HG03432 (cell line): ENCODE results near the gene LHX5.

Experiments used
- ATAC-seq: cut with Tn5 transposase; IDR thresholded peaks from one replicate; pipeline ENCODE4 v1.9.1; 2021; ENCODE audit warnings: mild to moderate bottlenecking, moderate library complexity; ENCODE audit not compliant: unreplicated experiment

LHX5 gene

DNA sequence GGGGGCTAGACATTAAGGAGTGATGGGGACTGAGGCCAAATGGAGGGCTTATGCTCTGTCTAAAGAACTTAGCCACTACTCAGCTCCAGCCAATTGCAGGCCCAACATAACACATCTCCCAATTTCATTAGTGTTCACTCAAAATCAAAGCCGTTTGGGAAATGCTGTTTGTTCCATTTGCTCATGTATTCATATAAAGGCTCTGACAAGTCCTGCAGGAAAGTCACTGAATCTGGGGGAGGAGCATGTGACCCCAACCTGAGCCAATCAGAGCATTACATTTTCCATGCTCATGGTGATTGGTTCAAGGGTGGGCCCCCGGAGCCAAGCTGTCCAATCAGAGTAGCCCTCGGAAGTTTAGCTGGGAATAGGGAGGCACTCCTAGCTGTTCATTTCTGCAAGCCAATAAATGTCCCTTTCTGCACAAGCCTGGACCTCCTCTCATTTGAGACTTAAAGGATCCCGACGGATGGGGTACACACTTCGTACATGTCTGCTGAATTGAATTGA, 28.6 kb downstream of the LHX5 start:
- ATAC-seq: no peak

DNA sequence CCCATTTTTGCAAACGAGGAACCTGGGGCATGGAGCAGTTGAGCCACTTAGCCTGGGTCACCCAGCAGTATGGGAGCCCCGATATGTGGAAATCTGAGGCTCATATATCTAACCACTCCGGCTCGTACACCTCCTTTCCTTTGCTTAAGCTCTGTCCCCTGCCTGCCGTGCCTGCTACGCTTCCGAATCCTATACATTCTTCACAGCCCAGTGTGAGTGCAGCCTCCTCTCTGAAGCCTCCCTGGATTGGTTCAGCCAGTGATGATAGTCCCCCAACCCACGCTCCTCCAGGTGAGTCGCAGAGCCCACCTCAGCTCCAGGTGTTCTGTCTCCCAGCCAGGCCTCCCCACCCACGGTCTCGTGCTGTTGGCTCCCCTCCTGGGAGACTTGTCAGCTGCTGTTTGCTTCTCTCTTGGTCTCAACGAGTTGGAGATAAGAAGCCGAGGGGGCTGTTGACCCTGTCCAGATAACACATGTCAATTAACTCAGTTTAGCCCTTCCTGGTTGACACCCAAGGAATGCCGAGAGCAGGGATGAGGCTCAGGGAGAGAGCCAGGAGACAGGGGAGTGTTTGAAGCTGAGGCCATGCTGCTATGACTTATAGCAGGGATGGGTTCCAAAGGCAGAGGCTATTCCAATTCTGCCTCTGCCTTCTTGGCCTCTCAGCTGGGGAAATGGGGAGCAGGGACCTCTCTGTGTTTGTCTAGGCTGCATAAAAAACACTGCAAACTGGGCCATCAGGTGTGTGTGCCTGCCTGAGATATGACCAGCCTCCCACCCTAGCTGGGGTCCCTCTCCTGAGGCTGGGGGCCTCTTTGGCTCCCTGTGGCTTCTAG, 30.5 kb downstream of the LHX5 start:
- ATAC-seq: no peak

- no peak for ATAC-seq
Measured at GRCh38 chr12:113440336-113440735, 31.3 kb downstream of the LHX5 start.

DNA sequence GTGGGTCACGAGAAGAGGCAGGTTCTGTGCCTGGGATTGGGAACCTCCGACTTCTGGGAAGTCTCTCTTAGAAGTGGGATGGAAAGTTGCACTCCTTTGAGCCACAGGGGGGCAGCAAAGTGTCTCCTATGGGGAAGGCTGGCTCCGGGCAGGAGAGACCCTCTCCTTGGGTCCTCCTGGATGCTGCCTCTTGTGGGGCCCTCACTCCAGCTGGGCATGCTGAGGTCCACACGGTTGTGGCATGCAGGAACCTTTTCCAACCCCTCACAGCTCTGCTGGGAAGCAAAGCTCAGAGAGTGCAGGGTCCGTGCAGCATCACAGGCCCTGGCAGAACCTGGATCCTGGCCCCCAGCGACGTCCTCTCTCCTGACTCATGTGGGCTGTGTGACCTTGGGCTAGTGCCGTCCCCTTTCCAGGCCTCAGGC, 32.1 kb downstream of the LHX5 start:
- ATAC-seq: no peak

GRCh38 chr12:113439301-113439597, 32.4 kb downstream of the LHX5 start:
- no peak for ATAC-seq

DNA sequence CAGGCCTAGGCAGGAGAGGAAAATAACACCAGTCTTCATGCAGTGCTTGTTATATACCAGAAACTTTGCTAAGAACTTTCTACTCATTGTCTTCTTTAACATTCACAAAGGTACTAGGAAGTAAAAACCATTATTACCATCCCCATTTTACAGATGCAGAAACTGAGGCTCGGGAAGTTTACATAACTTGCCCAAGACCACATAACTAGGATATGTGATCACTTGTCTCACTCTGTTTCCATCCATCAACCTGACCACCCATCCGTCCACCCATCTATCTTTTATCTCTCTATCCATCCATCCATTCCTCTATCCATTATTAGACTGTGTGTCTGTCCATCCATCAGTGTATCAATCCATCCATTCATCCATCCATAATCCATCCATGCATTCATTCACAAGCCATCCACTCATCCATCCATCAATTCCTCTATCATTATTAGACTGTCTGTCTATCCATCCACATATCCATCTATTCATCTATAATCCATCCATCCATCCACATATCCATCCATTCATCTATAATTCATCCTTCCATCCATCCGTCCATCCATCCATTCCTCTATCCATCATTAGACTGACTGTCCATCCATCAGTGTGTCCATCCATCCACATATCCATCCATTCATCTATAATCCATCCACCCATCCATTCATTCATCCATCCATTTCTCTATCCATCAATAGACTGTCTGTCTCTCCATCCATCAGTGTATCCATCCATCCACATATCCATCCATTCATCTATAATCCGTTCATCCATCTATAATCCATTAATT, 33.0 kb downstream of the LHX5 start:
- no peak for ATAC-seq

DNA sequence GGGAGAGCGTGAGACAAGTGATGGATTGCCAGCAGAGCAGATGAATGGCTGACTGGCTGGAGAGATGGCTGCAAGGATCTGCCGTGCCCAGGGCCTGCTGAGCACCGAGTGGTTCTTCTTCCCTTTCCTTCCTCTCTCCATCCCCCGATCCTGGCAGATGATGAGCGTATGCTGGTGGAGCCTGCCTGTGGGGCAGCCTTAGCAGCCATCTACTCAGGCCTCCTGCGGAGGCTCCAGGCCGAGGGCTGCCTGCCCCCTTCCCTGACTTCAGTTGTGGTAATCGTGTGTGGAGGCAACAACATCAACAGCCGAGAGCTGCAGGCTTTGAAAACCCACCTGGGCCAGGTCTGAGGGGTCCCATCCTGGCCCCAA, 34.0 kb downstream of the LHX5 start:
- no peak for ATAC-seq

GRCh38 chr12:113436993-113437728, 34.5 kb downstream of the LHX5 start:
- no peak for ATAC-seq

DNA sequence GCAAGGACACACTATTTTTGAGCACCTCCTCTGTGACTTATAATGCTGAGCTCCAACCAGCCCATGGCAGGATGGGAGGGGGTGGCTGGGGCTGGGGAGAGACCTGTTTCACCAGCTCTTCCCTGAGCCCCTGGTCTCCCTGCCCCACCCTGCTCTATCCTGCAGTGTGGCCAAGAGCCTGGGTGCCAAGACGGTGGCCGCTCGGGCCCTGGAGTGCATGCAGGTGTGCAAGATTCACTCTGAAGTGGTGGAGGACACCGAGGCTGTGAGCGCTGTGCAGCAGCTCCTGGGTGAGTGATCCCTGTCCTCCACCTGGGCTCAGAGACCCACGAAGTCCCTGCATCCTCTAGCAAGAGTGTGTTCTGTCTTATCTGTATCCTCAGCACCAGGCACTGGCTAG, 35.1 kb downstream of the LHX5 start:
- ATAC-seq: no peak

DNA sequence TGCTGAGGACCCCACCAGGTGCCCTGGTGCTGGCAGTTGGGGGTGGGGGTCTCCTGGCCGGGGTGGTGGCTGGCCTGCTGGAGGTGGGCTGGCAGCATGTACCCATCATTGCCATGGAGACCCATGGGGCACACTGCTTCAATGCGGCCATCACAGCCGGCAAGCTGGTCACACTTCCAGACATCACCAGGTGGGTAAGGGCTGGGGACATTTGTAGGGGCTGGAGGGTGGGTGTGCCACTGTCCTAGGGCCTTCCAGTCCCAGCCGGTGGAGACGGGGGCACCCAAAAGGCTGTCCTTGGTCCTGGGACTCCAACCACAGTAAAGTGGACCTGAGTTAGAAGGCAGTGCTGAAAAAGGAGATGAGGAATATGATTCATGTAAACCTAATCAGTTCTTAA, 36.3 kb downstream of the LHX5 start:
- ATAC-seq: no peak

- no peak for ATAC-seq
Measured at GRCh38 chr12:113432986-113433385, 38.7 kb downstream of the LHX5 start.

DNA sequence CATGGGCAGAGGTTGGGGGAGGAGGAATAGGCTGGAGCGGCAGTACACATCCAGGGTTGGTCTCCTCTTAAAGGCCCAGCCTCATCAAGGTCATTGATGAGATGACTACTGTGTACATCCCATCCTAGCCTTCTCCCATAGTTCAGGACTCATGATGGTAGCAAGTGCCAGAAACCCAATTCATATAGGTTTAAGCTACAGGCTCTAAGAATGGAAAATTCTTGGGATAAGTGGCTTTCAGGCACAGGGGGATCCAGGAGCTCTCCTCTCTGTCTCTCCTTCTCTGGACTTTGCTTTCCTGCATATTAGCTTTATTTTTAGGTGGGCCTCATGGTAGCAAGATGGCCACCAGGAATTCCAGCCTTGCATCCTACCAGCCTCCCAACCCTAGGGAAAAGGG, 43.2 kb downstream of the LHX5 start:
- ATAC-seq: no peak

DNA sequence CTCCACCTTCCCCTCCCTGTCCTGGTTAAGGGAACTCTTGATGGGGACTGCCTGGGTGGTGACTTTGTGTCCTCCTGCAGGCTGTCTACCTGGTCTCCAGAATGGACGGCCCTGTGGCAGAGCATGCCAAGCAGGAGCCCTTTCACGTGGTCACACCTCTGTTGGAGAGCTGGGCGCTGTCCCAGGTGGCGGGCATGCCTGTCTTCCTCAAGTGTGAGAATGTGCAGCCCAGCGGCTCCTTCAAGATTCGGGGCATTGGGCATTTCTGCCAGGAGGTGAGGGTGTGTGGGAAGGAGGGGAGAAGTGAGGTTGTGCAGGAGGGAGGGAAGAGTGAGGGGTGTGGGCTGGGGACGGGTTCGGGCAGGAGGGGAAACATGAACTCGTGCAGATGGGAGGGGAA, 43.8 kb downstream of the LHX5 start:
- no peak for ATAC-seq

- no peak for ATAC-seq
Measured at GRCh38 chr12:113425960-113426453, 45.7 kb downstream of the LHX5 start.

GRCh38 chr12:113424915-113425823, 46.5 kb downstream of the LHX5 start:
- ATAC-seq: no peak

DNA sequence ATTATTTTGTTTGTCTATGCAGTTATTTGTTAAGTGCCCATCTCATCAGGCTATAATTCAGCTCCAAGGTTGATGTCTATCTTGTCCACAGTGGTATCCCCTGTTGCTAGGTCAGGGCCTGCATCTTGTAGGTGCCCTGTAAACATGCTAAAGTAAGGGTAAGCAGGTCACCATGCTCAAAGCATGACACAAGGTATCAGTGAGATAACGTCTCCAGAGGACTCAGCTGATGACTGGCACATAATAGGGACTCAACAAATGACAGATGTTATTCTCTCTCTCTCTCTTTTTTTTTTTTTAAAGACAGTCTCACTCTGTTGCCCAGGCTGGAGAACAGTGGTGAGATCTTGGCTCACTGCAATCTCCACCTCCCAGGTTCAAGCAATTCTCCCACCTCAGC, 47.2 kb downstream of the LHX5 start:
- ATAC-seq: no peak

- ATAC-seq: no peak
Measured at GRCh38 chr12:113422886-113423669, 48.6 kb downstream of the LHX5 start.

GRCh38 chr12:113422030-113422885, 49.4 kb downstream of the LHX5 start, which contains the start of gene SDSL:
Gene SDSL (plus strand): TSS chr12:113422380. CDS start chr12:113427983, 5,603 bp downstream.
- peak; percentile 91 for ATAC-seq
